GM18909 (cell line): Measurements from ENCODE around the gene FOXK2.
"Not testable (repeated sequence)": the region's sequence is repeated elsewhere in the genome, so short reads cannot be mapped to it uniquely, and the experiment has no call there.

Source experiments
- ATAC-seq: cut with Tn5 transposase; IDR thresholded peaks from one replicate; pipeline ENCODE4 v1.9.1; 2021; ENCODE audit warnings: mild to moderate bottlenecking; ENCODE audit not compliant: unreplicated experiment, poor library complexity

The FOXK2 gene

GRCh38 chr17:82528484-82529265 is 9.1 kb downstream of the FOXK2 start:
- ATAC-seq, result no peak

- no peak for ATAC-seq
Observed at GRCh38 chr17:82529914-82530300, 10.4 kb downstream of the FOXK2 start.

- no peak for ATAC-seq
Observed at GRCh38 chr17:82531431-82531881, 11.9 kb downstream of the FOXK2 start.

DNA sequence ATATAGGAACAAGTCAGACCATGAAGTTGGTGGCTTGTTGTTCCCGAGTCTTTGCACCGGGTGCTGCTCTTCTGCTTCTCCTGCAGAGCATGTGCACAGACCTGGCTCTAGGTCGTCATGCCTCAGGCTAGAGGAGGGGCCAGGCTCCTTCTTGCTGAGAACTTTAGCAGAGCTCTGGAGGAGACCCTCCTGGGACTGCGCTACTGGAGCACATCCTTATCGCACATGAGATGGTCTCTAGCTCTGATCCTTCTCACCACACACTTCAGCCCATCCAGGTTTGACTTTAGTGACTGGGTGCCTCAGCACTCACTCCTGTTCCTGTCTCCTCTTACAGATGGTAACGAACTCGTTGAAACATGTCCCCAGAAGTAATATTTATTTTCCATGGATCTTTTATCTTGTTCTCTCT is 14.9 kb downstream of the FOXK2 start:
- ATAC-seq, result no peak

- ATAC-seq, result no peak
Observed at GRCh38 chr17:82536512-82537201, 17.1 kb downstream of the FOXK2 start.

GRCh38 chr17:82537228-82537627 is 17.7 kb downstream of the FOXK2 start:
- not testable (repeated sequence) for ATAC-seq

- ATAC-seq, result not testable (repeated sequence)
Observed at GRCh38 chr17:82539076-82539475, 19.5 kb downstream of the FOXK2 start.

- no peak for ATAC-seq
Observed at GRCh38 chr17:82542439-82542838, 22.9 kb downstream of the FOXK2 start.

- no peak for ATAC-seq
Observed at GRCh38 chr17:82544431-82545070, 25.0 kb downstream of the FOXK2 start.

GRCh38 chr17:82545071-82545462 is 25.5 kb downstream of the FOXK2 start:
- ATAC-seq, result no peak

- no peak for ATAC-seq
Observed at GRCh38 chr17:82547981-82548380, 28.4 kb downstream of the FOXK2 start.

DNA sequence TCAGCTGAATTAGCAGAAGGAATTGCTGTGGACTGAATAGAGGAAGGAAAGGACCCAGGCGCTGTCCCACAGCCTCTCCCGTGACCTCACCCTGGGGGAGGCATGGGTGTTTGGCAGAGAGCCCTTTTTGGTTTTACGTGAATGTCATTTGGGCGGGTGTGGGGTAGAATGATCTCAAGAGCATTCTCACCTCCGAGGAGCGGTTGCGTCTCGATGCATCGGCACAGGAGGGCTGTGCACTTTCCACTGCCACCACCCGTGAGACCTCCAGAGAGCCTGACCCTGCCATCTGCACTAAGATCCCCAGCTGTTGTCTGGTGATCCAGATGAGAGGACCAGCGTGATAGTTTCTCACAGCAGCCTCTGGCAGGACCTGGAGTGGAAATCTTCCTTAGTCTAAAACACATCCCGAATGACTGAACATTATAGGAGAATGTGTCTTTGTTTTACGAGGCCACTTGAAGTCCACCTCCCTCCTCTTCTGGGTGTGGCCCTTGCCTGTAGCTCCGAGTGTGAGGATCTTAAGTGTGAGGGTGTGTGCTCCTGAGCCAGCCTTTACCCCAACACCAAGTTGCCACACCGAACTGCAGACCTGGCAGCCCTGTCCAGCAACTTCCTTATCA is 29.3 kb downstream of the FOXK2 start:
- ATAC-seq, result no peak

DNA sequence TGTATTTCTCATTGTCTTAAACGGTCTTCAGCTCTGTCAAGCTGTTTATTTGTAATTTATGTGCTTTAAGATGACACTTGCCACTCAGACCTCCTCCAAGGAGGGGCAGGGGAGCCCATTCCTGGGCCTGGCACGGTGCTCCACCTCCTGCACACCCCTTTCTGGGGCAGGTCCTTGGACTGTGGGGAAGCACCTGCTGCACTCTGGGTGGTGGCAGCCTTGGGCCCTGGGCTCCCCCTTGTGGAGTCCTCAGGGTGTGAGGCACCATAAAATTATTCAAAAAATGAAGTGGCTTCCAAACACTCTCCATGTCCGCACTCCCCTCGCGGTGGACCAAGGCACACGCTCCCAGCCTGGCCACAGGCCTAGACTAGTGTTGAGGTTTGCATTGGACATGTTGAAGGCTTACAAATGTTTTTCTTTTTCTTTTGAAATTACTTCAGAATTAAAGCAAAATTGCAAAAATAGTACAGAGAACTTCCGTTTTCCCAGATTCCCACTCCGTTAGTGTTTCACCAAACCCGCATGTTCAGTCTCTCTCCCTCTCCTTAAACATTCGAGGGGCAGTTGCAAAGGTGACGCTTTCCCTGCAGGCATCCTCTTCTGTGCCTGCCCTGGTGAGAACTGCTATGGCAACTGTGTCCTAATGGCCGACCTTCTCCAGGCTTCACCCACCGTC is 32.4 kb downstream of the FOXK2 start:
- ATAC-seq, result peak; percentile 79

- no peak for ATAC-seq
Observed at GRCh38 chr17:82552580-82552979, 33.0 kb downstream of the FOXK2 start.

DNA sequence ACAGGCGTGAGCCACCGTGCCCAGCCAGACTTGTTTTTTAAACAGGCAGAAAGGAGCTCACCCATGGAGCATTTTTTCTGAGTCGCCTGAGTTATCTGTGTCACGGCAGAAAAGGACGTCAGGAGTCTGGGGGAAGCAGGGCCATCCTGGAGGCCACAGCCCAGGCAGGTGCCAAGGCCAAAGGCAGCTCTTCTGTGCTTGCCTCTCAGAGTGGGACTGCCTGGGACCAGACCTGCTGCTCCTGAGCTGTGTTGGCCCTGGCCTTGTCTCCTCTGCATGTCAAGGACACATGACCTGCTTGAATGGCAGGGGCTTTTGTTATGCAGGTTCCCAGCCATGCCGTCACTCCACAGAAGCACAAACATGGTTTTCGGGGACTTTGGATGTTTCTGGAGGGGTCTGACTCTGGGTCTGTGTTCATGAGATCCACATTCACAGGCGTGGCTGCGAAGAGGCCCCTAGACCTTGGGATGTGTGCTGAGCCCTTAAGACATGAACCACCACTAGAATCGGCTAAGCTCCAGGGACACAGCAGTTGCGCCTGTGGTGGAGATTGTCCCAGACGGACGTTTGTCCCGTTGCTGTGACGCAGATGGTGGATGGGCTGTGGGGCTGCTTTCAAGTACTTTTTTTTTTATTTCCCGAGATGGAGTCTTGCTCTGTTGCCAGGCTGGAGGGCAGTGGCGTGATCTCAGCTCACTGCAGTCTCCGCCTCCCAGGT is 33.8 kb downstream of the FOXK2 start:
- no peak for ATAC-seq

DNA sequence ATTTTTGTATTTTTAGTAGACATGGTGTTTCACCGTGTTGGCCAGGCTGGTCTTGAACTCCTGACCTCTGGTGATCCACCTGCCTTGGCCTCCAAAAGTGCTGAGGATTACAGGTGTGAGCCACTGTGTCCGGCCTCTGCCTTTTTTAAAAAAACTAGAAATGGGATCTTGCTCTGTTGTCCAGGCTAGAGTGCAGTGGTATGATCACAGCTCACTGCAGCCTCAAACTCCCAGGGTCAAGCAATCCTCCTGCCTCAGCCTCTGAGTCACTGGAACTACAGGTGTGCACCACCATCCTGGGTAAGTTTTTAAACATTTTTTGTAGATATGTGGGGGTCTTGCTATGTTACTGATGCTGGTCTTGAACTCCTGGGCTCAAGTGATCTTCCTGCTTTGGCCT is 38.0 kb downstream of the FOXK2 start:
- ATAC-seq, result not testable (repeated sequence)

DNA sequence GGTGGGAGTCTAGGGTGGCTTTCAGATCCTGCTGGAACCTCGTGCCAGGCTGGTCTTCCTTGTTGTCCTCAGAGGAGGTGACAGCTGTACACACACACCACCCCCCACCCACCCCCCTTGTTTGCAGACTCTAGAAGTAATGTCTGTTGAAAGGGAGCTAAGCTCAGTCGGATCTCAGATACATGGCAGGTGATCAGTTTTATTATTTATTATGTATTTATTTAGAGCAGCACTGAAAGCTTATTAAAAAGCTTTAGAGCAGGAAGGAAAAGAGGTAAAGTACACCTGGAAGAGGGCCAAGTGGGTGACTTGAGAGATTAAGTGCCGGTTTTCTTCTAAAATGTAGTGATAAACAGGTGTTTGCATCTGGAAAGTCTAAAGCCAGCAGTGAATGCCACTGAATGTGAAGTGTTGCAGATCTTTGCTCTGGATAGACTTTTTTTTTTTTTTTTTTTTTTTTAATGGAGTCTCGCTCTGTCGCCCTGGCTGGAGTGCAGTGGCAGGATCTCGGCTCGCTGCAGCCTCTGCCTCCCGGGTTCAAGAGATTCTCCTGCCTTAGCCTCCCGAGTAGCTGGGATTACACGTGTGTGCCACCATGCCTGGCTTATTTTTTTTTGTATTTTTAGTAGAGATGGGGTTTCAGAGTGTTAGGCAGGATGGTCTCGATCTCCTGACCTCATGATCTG is 40.2 kb downstream of the FOXK2 start:
- no peak for ATAC-seq

GRCh38 chr17:82560252-82560642 is 40.7 kb downstream of the FOXK2 start:
- no peak for ATAC-seq

DNA sequence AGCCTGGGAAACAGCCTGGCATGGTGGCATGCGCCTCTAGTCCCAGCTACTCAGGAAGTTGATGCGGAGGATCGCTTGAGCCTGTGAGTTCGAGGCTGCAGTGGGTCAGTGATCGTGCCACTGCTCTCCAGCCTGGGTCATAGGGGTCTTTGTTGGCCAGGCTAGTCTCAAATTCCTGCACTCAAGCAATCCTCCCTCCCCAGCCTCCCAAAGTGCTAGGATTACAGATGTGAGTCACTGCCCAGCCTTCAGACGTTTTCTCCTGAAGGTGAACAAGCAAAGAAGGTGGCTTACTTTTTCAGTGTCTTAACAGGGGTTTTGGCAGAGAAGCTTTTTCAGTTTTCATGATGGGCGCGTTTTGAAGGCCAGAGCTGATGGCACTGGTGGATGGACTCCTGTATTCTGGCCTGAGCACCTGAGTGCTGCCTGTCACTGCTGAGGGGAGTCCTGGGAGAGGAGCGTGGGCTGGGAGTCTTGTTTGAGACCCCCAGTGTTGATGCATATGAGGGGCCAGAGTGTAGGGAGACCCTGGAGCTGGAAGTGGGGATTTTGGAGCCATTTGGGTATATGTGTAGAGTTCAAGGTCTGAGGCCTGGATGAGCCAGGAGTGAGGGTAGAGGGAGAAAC is 41.4 kb downstream of the FOXK2 start:
- no peak for ATAC-seq
